Mucosa of rectum (tissue), 2 donors: Measurements from ENCODE around the gene DYNLL2.

Source experiments
- H3K27ac ChIP-seq, 2 donors: one replicate each; pipeline ENCODE4 v1.7.0; 2013; ENCODE audit warnings: inconsistent platforms in 2 of 2, low read depth in 2 of 2, low read length in 2 of 2
- H3K27me3 ChIP-seq, 2 donors: one replicate each; pipeline ENCODE4 v1.7.0; 2013; ENCODE audit warnings: low read length in 2 of 2; ENCODE audit not compliant: control insufficient read depth in 2 of 2, insufficient read depth in 2 of 2
- H3K36me3 ChIP-seq, 2 donors: one replicate each; pipeline ENCODE4 v1.7.0; 2013; ENCODE audit warnings: low read length in 2 of 2; ENCODE audit not compliant: control insufficient read depth in 2 of 2, insufficient read depth in 2 of 2
- H3K4me1 ChIP-seq, 2 donors: one replicate each; pipeline ENCODE4 v1.7.0; 2013; ENCODE audit warnings: low read length in 2 of 2, mild to moderate bottlenecking in 1 of 2; ENCODE audit not compliant: control insufficient read depth in 2 of 2, insufficient read depth in 2 of 2
- H3K4me3 ChIP-seq, 2 donors: one replicate each; pipeline ENCODE4 v1.7.0; 2013; ENCODE audit warnings: low read length in 2 of 2
- H3K9ac ChIP-seq, 2 donors: one replicate each; pipeline ENCODE4 v1.7.0; 2013; ENCODE audit warnings: low read length in 2 of 2, low read depth in 1 of 2, mild to moderate bottlenecking in 1 of 2
- H3K9me3 ChIP-seq, 2 donors: one replicate each; pipeline ENCODE4 v1.7.0; 2013; ENCODE audit warnings: low read length in 2 of 2; ENCODE audit not compliant: control insufficient read depth in 2 of 2
- donor health status: healthy.
- donor health status: Normal muscosa, but diverticular disease.

The DYNLL2 gene

DNA sequence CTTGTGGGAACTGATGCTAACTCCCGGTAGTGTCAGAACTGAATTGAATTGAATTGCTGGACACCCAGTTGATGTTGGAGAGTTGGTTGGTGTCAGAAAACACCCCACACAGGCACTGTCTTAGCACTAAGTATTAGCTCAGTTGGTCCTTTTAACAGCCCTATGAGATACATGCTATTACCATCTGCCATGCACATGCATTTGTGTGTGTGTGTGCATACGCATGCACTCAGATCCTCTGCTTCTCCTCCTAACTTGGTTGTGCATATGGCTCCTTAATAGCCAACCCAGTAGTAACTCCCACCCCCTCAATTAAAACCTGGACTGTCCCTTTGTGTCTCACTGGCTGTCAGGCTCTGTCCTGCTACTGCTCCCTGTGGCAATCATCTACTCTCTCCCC, 32.3 kb upstream of the DYNLL2 start:
- Histone ChIP-seq H3K27me3 (no peaks in the 10 kb centered on the region), H3K36me3 (no peaks in the 10 kb centered on the region), H3K4me1 (no peaks in the 10 kb centered on the region), H3K9ac (no peak overlapping the region), H3K9me3 (no peaks in the 10 kb centered on the region), H3K4me3 (no peak overlapping the region), H3K27ac (no peak overlapping the region)

DNA sequence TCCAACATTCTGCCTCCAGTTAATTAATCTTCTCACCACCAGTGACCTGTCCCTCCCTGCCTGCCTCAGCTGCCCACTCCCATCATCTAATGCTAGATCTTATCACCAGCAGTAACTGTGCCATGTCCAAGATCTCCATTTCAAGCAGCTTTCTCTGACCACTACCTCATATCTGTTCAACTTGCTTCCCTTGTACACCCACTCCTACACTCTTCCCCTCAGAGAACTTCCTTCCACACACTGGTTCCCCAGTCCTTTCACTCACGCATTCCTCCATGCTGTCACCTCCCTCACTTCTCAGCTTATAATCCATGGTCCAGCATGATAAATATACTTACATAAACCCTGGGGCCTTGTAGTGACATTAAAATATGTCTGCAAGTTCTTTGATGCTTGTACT, 31.8 kb upstream of the DYNLL2 start:
- no peak overlapping the region for H3K27ac ChIP-seq

DNA sequence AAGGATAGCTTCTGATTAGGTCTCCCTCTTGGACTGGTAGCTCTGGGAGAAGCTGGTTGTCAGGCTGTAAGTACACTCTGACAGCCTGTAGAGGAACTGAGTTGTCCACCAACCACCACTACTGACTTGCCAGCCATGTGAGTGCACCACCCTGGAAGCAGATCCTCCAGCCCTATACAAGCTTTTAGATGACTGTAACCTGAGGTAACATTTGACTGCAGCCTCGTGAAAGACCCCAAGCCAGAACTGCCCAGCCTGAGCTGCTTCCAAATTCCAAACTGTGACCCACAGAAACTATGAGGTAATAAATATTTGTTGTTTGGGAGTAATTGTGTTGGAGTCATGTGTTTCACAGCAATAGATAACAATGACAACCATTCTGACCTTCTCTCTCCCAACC, 30.8 kb upstream of the DYNLL2 start:
- H3K4me1 ChIP-seq, result no peaks in the 10 kb centered on the region
- H3K27ac ChIP-seq, result no peak overlapping the region
- H3K27me3 ChIP-seq, result no peaks in the 10 kb centered on the region
- no peak overlapping the region for H3K9ac ChIP-seq
- no peak overlapping the region for H3K4me3 ChIP-seq
- no peaks in the 10 kb centered on the region for H3K9me3 ChIP-seq
- H3K36me3 ChIP-seq, result no peaks in the 10 kb centered on the region

More for the DNA sequence above, 31.8 kb upstream of the DYNLL2 start:
- Histone ChIP-seq H3K36me3 (no peaks in the 10 kb centered on the region), H3K4me1 (no peaks in the 10 kb centered on the region), H3K27me3 (no peaks in the 10 kb centered on the region), H3K9me3 (no peaks in the 10 kb centered on the region), H3K9ac (no peak overlapping the region), H3K4me3 (no peak overlapping the region)

GRCh38 chr17:58052945-58053715, 30.1 kb upstream of the DYNLL2 start:
- Histone ChIP-seq H3K4me1 (no peaks in the 10 kb centered on the region), H3K9me3 (no peaks in the 10 kb centered on the region), H3K27me3 (no peaks in the 10 kb centered on the region), H3K36me3 (no peaks in the 10 kb centered on the region), H3K4me3 (no peak overlapping the region), H3K9ac (no peak overlapping the region), H3K27ac (no peak overlapping the region)

GRCh38 chr17:58054641-58055040, 28.6 kb upstream of the DYNLL2 start:
- no peaks in the 10 kb centered on the region for H3K9me3 ChIP-seq
- no peak overlapping the region for H3K9ac ChIP-seq
- H3K4me1 ChIP-seq, result no peaks in the 10 kb centered on the region
- no peak overlapping the region for H3K4me3 ChIP-seq
- no peaks in the 10 kb centered on the region for H3K27me3 ChIP-seq
- H3K27ac ChIP-seq, result no peak overlapping the region
- no peaks in the 10 kb centered on the region for H3K36me3 ChIP-seq

DNA sequence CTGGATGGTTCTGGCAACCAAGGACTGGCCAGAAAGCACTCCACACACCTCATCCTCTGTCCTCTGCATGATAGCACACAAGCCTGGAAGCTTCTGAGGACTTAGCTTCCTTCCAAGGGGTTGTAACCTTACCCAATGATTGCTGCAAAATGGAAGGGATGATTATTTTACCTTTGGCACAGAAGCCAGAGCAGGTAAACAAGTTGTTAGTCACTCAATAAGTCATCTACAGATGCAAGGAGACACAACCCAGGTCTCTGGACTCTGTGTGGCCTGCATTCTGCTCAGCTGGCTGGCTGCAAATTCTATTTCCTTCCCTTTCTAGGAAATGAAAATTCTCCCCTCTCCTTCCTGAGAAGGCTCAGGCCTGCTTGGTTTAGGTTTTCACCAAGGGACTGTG, 26.7 kb upstream of the DYNLL2 start:
- H3K27ac ChIP-seq, result no peak overlapping the region
- no peaks in the 10 kb centered on the region for H3K4me1 ChIP-seq
- no peak overlapping the region for H3K9ac ChIP-seq
- H3K27me3 ChIP-seq, result no peaks in the 10 kb centered on the region
- H3K4me3 ChIP-seq, result no peak overlapping the region
- no peaks in the 10 kb centered on the region for H3K36me3 ChIP-seq
- H3K9me3 ChIP-seq, result no peaks in the 10 kb centered on the region

DNA sequence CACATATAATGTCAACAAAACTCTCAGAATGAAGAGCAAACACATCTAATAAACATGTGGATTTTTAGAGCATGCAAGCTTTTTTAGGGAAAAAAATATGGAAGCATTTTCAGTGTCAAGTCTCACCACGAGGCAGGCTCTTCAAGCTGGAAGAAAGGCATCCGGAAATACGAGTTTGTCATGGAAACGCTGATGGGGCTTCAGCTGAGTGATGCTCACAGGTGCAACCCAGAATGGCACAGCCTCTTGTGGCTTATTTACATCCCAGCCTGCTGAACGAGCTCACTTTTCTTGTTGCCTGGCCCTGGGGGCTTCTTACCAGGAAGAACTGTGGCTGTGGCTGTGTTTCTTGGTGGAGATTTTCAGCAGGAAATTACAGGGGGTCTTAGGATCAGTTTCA, 24.1 kb upstream of the DYNLL2 start:
- H3K27ac ChIP-seq, result no peak overlapping the region
- no peaks in the 10 kb centered on the region for H3K4me1 ChIP-seq
- no peak overlapping the region for H3K9ac ChIP-seq
- H3K9me3 ChIP-seq, result no peaks in the 10 kb centered on the region
- H3K27me3 ChIP-seq, result no peaks in the 10 kb centered on the region
- no peak overlapping the region for H3K4me3 ChIP-seq
- H3K36me3 ChIP-seq, result no peaks in the 10 kb centered on the region

DNA sequence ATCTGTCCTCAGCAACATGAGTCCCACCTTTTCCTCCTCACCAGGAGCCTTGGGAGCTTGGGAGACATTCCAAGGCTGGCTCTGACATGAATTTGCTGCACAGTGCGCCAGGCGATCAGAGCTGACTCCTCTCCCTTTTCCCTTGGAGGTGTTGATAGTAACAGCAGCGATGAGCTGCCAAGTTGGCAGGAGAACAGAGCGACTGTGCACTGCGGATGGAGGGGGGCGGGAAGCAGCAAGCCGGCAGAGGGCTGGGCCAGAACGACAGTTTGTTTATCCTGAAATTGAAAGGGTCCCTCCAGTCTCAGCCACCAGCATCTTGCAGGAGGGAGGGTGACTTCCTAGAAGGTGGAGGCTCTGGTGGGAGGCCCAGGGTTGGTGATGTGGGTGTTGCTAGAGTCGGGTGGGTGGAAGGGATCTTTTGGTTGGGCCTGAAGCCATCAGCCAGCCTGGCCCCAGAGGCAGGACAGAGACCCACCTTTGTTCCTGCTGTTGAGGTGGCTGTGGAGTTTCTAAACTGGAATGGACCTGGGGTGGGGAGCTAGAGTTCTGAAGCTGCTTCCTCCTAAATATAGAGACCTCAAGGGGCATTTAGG, 22.5 kb upstream of the DYNLL2 start:
- Histone ChIP-seq H3K9ac (no peak overlapping the region), H3K27me3 (no peaks in the 10 kb centered on the region), H3K4me3 (no peak overlapping the region), H3K27ac (no peak overlapping the region), H3K9me3 (no peaks in the 10 kb centered on the region), H3K36me3 (no peaks in the 10 kb centered on the region), H3K4me1 (no peaks in the 10 kb centered on the region)

GRCh38 chr17:58061672-58062071, 21.5 kb upstream of the DYNLL2 start:
- no peaks in the 10 kb centered on the region for H3K27me3 ChIP-seq
- H3K36me3 ChIP-seq, result no peaks in the 10 kb centered on the region
- H3K9me3 ChIP-seq, result no peaks in the 10 kb centered on the region
- no peak overlapping the region for H3K4me3 ChIP-seq
- H3K9ac ChIP-seq, result no peak overlapping the region
- H3K4me1 ChIP-seq, result no peaks in the 10 kb centered on the region
- no peak overlapping the region for H3K27ac ChIP-seq

GRCh38 chr17:58065238-58065637, 18.0 kb upstream of the DYNLL2 start:
- Histone ChIP-seq H3K4me3 (no peak overlapping the region), H3K9me3 (no peaks in the 10 kb centered on the region)

More at GRCh38 chr17:58065238-58065637, 18.0 kb upstream of the DYNLL2 start:
- Histone ChIP-seq H3K9ac (no peak overlapping the region), H3K27ac (no peak overlapping the region), H3K27me3 (peaks cover 0 to 1% of the 10 kb centered on the region in 2 donors), H3K36me3 (no peaks in the 10 kb centered on the region), H3K4me1 (no peaks in the 10 kb centered on the region)
